Ureter (tissue), 1 donor: ENCODE results near the gene CSRNP3. TPM values are rescaled to one million over a fixed set of nuclear protein-coding genes. Genes with fewer than 3 reads are reported as not detected.
"Not testable (repeated sequence)": the region's sequence is repeated elsewhere in the genome, so short reads cannot be mapped to it uniquely, and the experiment has no call there.

Experiments
- DNase-seq: peaks from one replicate; pipeline ENCODE4 v3.0.0-alpha.2; 2020; ENCODE audit warnings: low spot score
- total RNA-seq: library from RNA; stranded (reverse); gene quantifications from one replicate; pipeline ENCODE4 v1.2.4, GENCODE V29; 2023
- donor health status: DM: yes; HTN: yes; CAD: no.

CSRNP3 gene
- total RNA-seq, 1 donor from 2014 or later = 6.4 TPM

GRCh38 chr2:165633431-165633830, 163.9 kb downstream of the CSRNP3 start:
- no peak for DNase-seq

- no peak for DNase-seq
Observed at GRCh38 chr2:165634282-165634681, 164.8 kb downstream of the CSRNP3 start.

GRCh38 chr2:165634855-165635254, 165.4 kb downstream of the CSRNP3 start:
- no peak for DNase-seq

GRCh38 chr2:165635532-165635931, 166.0 kb downstream of the CSRNP3 start:
- no peak for DNase-seq

- DNase-seq = no peak
Observed at GRCh38 chr2:165636959-165637358, 167.5 kb downstream of the CSRNP3 start.

GRCh38 chr2:165637396-165637795, 167.9 kb downstream of the CSRNP3 start:
- no peak for DNase-seq

GRCh38 chr2:165639504-165639903, 170.0 kb downstream of the CSRNP3 start:
- DNase-seq = no peak

GRCh38 chr2:165640247-165640929, 170.9 kb downstream of the CSRNP3 start:
- no peak for DNase-seq

GRCh38 chr2:165645930-165646831, 176.7 kb downstream of the CSRNP3 start:
- no peak for DNase-seq

- DNase-seq = no peak
Observed at GRCh38 chr2:165647409-165647808, 177.9 kb downstream of the CSRNP3 start.

- no peak for DNase-seq
Observed at GRCh38 chr2:165648801-165649200, 179.3 kb downstream of the CSRNP3 start.

GRCh38 chr2:165651233-165651632, 181.7 kb downstream of the CSRNP3 start:
- DNase-seq = no peak

GRCh38 chr2:165655661-165656060, 186.2 kb downstream of the CSRNP3 start:
- DNase-seq = no peak

- no peak for DNase-seq
Observed at GRCh38 chr2:165660361-165660760, 190.9 kb downstream of the CSRNP3 start.

- no peak for DNase-seq
Observed at GRCh38 chr2:165662720-165663119, 193.2 kb downstream of the CSRNP3 start.

- no peak for DNase-seq
Observed at GRCh38 chr2:165665614-165666013, 196.1 kb downstream of the CSRNP3 start.

GRCh38 chr2:165666073-165666472, 196.6 kb downstream of the CSRNP3 start:
- DNase-seq = not testable (repeated sequence)

- no peak for DNase-seq
Observed at GRCh38 chr2:165666605-165667004, 197.1 kb downstream of the CSRNP3 start.

- no peak for DNase-seq
Observed at GRCh38 chr2:165667375-165667774, 197.9 kb downstream of the CSRNP3 start.

GRCh38 chr2:165674780-165675179, 205.3 kb downstream of the CSRNP3 start:
- no peak for DNase-seq

GRCh38 chr2:165675551-165675968, 206.1 kb downstream of the CSRNP3 start:
- DNase-seq = no peak

GRCh38 chr2:165678882-165679281, 209.4 kb downstream of the CSRNP3 start:
- no peak for DNase-seq

- no peak for DNase-seq
Observed at GRCh38 chr2:165679621-165680020, 210.1 kb downstream of the CSRNP3 start.
